T1000 (cell line): ENCODE measurements around the gene ZACN.
"Not testable (repeated sequence)": the region's sequence is repeated elsewhere in the genome, so short reads cannot be mapped to it uniquely, and the experiment has no call there.

ENCODE experiments used
- DNase-seq: peaks from one replicate; lab custom pipeline; 2025; ENCODE audit warnings: mixed read lengths; lab: John Stamatoyannopoulos, UW

ZACN gene

DNA sequence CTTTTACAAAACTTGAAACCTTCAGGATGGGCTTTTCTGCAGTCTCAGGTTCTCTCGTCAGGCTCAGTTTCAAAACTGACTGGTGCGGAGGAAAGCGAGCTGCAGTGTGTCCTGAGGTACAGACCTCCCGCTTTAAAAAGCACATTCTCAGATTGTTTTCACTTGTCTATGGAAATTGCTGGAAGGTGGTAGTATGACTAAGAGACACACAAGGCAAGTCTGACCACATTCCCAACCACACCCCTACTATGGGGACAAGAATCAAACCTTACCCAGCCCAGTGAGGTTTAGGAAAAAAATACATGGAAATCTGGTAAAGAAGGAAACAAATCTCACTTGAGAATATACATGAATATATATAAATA, 24.9 kb upstream of the ZACN start:
- DNase-seq = no peak

DNA sequence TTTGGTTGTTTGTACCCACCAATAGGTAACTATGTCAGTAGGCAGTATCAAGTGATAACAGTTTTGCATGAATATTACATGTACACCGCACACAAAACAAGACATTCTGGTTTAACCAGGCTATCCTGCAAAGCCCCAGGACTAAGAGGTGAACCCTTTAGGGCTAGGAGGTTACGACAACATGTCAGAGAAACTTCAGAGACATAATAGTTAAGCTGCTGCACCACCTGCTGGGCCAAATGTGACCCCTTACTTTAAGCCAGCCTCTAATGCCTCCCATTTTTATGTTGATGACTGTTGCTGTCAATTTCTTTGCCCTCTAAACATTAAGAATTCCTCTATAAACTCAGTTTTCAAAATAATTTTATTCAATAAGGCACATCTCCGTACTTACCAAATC, 22.1 kb upstream of the ZACN start:
- DNase-seq = no peak

DNA sequence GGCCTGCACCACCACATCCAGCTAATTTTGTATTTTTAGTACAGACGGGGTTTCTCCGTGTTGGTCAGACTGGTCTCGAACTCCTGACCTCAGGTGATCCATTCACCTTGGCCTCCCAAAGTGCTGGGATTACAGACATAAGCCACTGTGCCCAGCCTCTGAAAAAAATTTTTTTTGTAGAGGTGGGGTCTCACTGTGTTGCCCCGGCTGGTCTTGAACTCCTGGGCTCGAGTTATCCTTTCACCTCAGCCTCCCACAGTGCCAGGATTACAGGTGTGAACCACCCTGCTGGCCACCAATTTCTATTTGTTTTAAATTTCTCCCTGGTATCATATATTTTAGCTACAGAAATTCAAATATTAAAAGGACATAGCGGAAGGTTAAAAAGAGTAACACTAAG, 20.7 kb upstream of the ZACN start:
- not testable (repeated sequence) for DNase-seq

DNA sequence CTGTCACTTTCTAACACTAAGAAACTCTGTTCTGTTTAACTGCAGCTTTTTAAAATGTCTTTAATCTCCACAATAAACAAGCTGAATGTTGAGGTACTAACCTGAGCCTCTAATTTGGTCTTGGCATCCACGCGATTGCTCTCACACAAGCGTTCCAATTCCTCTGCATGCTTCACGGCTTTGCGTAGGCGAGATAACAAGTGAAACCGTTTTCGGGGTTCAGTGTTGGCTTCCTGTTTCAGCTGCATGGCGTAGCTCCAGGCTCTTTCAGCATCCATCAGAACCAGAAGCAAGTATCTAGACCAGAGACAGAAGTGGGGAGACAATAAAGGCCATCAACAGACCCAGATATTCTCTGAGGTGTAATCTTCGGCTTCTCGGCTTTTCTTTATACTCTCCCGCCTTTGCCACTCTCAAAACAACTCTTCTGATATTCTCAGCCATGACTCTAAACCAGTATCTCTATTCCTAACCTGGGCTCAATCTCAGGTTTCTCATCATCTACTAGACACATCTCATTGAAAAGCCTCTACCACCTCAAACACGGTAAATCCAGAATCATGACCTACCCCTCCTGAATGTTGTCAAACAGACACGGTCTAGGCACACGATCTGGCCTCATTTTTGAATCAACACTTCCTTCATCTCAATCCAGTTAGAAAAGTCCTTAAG, 15.0 kb upstream of the ZACN start:
- no peak for DNase-seq

DNA sequence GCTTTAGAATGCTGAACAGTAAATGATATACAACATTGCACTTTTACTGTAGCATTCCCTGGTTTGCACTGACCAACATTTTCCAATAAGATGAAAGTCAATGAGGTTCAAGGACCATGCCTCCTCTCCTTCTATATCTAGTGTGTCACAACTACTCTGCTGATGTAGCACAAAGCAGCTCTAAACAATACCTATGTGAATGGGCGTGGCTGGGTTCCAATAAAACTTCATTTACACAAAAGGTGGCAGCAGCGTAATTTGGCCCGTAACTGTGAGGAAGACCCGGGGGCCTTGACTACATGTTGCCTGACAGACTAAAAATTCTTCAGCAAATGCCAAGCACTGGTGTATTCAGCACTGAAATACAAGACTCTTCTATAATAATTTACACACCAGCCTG, 13.2 kb upstream of the ZACN start:
- no peak for DNase-seq

DNA sequence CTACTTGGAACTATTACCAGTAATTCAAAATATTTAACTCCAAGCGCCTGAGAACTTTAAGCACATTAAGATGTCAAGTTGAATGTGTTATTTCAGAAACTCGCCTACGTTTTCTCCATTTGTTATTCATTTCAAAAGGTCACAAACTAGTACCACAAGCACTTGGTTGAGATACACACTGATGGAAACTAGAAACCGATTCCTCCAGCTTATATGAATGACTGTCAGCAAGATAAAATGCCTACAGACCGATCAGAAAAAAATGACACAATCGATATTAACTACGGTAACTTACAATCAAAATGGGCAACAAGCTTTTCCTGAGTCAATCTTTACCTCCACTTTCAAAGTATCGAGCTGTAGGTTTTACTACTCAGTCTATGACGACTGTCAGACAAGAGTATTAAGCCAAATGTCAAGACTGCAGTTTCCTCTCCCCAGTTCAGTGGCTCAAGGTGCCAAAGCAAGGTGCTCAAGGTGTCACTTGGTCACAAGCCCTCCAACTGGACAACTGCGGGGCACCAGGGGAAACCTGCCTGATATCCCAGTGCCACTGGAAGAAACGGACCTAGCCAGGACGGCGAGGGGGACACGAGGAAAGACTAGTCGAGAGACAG, 7.3 kb upstream of the ZACN start:
- DNase-seq = no peak

DNA sequence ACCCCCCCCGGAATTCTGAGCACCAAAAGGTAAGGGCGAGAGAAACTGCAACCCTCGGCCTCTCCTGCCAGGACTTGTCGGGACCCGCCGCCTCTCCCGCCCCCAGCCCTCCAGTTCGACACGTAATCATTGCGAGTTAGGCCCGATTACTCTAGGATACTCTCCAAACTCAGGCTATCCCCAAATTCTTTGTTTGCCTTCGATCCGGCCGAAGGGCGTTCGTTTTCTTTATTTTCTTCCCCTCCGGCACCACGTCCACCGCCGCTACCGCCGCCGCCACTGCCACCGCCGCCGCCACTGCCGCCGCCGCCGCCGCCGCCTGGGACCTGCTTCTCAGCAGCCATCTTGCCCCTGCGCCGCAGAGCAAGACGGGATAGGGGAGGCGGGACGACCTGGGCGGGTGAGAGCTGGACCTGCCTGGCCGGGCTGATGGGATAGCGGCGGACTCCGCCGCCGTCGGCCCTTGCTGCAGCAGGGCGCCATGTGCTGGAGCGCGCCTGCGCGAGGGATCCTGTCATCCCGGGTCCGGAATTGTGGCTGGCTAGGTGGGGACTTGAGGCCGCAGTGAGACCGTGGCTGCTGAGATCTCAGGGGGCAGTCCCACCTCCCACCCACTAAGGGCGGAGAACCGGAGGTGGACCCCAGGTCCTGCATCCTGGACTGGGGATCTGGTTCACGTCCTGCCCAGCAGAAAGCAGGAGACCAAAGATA, 6.7 kb upstream of the ZACN start, which contains the start of gene SRP68:
Gene SRP68, minus strand, starts transcription at position 370 of the 711 bp plus-strand sequence. Its CDS starts 26 bp downstream, at position 344.
- DNase-seq = peak; percentile 91

DNA sequence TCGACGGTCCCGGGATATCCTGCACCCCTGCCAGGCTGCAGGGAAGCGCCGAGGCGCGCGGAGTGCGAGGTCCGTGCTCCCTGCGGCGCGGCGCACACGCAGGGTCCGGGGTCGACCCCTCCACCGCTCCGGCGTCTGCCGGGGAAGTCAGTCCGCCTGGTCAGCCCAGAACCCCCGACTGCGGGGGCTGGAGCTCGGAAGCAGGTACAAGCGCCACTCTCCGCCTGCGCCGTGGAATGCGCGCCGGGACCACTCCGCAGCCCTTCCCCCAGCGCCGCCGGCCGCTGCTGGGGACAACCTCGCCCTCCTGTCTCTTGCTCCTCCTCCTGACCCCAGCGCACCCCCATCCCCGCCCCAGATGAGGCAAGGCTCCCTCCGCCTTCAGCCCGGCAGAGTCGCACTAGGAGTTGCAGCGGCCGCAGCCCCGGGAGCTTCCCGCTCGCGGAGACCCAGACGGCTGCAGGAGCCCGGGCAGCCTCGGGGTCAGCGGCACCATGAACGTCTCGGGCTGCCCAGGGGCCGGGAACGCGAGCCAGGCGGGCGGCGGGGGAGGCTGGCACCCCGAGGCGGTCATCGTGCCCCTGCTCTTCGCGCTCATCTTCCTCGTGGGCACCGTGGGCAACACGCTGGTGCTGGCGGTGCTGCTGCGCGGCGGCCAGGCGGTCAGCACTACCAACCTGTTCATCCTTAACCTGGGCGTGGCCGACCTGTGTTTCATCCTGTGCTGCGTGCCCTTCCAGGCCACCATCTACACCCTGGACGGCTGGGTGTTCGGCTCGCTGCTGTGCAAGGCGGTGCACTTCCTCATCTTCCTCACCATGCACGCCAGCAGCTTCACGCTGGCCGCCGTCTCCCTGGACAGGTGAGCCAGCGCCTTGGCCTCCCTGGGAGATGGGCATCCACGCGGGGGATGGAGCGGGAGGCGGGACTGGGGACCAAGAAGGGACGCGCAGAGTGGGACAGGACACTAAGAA, 4.3 kb upstream of the ZACN start, which contains the start of gene GALR2:
Gene GALR2, plus strand, starts transcription at position 392 of the 974 bp plus-strand sequence. Its CDS starts 103 bp downstream, at position 495.
- no peak for DNase-seq

DNA sequence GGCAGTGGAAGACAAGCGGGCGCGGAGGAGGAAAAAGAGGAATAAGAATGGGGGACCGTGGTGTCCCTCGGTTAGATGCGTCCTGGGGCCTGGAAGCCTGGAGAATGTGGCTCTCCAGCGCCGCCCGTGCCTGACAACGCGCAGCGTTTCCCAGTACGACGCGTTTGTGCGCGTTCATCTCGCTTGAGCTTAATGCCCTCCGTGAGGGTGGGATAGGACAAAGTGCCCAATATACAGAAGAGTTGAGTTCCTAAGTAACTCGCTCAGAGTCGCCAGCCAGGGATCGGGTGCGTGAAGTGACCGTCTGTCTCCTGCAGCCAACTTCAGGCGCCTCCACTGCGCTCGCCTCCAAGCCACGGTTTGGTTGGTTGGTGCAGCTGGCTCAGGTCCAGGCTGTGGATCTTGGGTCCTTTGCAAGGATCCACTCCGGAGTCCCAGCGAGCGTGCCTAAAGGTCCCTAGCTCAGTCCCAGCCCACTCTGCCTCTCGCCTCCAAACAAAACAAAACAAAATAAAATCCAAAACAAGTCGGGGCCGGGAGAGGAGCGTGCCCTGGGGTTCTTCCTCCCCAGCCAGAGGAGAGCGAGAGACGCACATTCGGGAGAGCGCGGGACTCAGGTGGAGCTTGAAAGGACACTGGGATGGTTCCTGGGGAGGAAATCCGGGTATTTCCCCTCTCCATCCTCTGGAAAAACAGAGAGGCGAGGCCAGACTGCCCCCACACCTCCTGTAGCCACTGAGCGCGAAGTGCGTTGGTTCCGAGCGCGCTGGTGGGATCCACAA, 3.4 kb upstream of the ZACN start:
- no peak for DNase-seq

DNA sequence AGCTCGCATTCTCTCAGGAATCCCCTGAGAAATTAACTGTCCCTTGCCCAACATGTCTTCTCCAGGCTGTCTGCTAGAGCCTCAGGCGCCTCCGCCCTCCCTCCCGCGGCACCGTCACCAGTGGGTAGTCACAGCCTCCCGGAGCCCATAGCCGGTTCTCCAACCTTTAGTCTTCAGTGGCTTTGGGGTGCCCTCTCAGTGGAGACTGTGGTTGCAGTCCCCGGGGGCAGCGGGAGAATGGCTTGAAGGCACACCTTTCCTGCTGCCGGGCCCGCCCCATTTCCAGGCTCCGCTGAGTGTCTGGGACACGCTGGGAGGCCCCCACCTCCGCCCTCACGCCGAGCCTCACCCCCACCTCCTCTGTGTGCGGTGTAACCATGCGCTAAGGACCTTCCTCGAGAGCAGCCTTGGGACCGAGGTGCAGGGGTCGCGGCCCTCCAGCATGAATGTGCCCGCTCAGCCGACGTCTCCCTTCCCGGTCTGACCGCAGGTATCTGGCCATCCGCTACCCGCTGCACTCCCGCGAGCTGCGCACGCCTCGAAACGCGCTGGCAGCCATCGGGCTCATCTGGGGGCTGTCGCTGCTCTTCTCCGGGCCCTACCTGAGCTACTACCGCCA, 2.7 kb upstream of the ZACN start:
- DNase-seq = no peak

DNA sequence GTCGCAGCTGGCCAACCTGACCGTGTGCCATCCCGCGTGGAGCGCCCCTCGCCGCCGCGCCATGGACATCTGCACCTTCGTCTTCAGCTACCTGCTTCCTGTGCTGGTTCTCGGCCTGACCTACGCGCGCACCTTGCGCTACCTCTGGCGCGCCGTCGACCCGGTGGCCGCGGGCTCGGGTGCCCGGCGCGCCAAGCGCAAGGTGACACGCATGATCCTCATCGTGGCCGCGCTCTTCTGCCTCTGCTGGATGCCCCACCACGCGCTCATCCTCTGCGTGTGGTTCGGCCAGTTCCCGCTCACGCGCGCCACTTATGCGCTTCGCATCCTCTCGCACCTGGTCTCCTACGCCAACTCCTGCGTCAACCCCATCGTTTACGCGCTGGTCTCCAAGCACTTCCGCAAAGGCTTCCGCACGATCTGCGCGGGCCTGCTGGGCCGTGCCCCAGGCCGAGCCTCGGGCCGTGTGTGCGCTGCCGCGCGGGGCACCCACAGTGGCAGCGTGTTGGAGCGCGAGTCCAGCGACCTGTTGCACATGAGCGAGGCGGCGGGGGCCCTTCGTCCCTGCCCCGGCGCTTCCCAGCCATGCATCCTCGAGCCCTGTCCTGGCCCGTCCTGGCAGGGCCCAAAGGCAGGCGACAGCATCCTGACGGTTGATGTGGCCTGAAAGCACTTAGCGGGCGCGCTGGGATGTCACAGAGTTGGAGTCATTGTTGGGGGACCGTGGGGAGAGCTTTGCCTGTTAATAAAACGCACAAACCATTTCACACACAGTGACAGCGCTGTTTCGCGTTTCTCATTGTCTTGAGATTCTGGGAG, 2.0 kb upstream of the ZACN start:
- no peak for DNase-seq

DNA sequence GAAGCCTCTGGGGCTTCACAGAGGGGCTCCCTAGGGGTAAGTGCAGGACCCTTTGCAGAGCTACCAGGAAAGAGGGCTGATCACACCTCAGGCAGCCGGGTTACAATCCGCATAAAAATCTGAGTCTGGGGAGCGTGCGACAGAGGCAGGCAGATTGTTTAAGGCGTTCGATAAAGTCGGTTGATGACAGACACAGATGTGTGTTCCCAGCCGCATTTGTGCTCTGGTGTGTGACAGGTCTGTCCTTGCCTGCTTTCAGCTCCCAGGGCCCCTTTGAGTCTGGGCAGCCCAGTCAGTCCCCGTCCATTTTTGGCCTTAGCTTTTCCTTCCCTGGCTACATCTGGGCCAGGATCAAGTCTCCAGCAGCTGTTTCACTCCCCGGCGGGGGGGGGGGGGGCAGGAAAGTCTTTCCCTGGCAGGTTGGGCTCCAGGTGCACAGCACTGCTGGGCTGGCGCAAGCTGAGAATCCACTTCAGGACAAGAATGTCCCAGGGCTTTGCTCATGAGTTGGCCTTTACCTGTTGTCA, 1.3 kb upstream of the ZACN start:
- DNase-seq = no peak

DNA sequence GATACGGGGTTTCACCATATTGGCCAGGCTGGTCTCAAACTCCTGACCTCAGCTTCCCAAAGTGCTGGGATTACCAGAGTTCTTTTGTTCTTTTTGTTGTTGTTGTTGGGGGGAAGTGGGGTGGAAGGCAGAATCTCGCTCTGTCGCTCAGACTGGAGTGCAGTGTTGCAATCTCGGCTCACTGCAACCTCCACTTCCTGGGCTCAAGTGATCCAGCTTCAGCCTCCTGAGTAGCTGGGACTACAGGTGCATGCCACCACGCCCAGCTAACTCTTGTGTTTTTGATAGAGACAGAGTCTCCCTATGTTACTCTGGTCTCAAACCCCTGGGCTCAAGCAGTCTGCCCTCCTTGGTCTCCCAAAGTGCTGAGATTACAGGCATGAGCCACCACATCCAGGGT, 612 bp upstream of the ZACN start:
- not testable (repeated sequence) for DNase-seq

DNA sequence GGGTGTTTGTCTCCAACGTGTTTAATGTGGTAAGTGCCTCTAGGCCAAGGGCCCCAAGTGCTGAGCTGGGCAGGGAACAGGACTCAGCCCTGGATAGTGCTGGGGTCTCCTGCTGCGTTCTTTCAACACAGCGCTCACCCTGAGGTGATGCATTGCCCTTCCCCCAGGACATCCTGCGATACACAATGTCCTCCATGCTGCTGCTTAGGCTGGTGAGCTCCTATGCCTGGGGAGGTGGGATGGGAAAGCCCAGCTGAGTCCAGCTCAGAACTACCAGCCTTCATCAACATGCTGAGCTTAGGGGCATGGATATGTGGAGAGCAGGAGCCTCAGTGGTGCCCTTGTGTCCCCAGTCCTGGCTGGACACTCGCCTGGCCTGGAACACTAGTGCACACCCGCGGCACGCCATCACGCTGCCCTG, 563 bp downstream of the ZACN start:
- DNase-seq = no peak

DNA sequence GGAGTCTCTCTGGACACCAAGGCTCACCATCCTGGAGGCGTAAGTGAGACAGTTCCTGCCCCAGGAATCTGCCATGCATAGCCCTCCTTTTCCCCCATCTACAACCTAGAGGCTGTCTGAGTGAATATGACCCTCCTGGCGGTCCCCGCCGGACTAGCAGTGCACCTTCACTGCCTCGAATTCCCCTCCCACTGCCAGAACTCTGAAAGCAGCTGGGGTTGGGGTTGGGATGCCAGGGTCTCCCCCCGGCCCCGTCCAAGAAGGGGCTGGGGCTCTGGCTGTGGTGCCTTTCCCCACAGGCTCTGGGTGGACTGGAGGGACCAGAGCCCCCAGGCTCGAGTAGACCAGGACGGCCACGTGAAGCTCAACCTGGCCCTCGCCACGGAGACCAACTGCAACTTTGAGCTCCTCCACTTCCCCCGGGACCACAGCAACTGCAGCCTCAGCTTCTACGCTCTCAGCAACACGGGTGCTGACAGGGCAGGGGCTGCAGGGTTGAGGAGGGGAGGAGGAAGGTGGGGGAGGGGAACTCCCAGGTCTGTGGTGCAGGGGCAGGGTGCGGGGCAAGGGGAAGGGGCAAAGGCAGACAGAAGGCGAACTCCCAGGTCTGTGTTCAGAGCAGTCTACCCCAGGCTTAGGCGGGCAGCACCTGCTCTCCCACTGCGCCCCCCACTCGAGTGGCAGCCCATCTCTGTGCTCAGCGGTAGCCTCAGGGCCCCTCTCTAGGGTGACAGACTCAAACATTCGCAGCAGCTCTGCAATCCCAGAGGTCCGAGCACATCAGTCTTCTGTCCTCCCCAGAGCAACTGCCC, 1.2 kb downstream of the ZACN start:
- no peak for DNase-seq

DNA sequence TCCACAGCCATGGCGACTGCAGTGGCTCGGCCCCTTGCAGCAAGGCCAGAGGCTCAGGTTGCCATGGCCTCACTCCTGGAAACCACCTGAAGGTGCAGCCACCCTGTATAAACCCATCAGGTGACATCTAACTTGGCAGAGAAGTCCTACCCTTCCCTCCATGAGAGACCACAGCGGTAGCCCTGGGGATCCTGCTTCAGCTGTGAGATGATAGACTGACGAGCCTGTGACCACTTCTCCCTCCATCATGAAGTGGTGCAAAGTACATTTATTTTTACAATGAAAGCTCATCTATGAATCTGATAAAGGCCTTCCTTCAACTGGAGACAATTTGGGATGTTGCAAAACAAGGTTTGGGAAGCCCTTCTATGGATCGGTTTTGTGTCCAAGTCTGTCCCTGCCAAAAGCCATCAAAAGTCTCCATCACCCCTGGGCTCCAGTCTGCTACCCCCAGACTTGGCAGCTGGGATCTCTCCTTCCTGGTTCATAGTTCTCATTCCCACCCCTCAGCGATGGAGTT, 1.8 kb downstream of the ZACN start:
- no peak for DNase-seq

DNA sequence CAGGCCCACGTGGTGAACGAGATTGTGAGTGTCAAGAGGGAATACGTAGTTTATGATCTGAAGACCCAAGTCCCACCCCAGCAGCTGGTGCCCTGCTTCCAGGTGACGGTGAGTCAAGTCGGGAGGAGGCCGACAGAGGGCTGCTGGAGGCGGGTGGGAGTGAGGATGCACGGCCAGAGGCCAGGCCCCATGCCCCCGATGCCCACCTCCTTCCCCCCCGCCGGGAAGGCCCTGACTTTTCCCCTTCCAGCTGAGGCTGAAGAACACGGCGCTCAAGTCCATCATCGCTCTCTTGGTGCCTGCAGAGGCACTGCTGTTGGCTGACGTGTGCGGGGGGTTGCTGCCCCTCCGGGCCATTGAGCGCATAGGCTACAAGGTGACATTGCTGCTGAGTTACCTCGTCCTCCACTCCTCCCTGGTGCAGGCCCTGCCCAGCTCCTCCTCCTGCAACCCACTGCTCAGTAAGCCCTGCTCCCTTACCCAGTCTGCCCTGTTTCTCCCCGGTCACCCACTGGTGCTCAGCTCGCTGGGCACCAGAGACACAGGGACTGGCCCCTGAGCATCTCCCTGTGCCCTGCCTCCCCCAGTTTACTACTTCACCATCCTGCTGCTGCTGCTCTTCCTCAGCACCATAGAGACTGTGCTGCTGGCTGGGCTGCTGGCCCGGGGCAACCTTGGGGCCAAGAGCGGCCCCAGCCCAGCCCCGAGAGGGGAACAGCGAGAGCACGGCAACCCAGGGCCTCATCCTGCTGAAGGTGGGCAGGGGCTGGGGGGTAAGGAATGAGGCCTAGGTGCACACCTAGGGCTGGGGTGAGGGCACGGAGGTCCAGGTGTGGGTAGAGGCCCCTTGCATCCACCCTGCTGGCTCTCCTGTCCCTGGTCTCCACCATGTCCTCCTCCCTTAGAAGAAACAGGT, 2.6 kb downstream of the ZACN start:
- no peak for DNase-seq
